ENCODE measurements around the gene EPB41L4A.
"Not testable (repeated sequence)": the region's sequence is repeated elsewhere in the genome, so short reads cannot be mapped to it uniquely, and the experiment has no call there.

The EPB41L4A gene

DNA sequence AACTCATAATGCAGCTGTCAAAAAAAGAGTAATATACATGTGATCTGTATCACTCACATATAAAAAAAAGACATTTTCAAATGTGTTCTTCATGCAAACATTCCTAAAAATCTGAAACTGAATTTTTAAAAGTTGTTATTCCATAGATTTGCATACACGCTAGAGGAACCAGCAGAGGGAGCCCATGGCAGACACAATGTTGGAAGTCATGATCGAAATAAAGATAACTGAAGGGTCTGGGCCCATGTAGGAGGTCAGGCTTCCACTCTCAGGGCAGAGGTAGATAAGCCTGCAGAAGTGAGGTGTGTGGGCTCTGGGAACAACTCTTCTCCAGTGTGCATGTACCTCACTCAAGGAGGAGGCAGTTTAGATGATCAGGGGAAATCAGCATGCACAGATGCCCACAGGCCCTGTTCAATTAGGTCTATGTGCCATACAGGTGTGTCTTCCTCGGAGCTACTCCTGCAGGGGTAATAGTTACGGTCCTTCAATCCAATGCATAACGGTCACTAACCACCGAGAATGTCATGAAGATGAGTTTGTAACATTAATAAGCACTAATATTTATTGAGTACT, 208.6 kb downstream of the EPB41L4A start:
- peak in 19 of 51 donors; percentile 2 to 50 (median 16) for DNase-seq

DNA sequence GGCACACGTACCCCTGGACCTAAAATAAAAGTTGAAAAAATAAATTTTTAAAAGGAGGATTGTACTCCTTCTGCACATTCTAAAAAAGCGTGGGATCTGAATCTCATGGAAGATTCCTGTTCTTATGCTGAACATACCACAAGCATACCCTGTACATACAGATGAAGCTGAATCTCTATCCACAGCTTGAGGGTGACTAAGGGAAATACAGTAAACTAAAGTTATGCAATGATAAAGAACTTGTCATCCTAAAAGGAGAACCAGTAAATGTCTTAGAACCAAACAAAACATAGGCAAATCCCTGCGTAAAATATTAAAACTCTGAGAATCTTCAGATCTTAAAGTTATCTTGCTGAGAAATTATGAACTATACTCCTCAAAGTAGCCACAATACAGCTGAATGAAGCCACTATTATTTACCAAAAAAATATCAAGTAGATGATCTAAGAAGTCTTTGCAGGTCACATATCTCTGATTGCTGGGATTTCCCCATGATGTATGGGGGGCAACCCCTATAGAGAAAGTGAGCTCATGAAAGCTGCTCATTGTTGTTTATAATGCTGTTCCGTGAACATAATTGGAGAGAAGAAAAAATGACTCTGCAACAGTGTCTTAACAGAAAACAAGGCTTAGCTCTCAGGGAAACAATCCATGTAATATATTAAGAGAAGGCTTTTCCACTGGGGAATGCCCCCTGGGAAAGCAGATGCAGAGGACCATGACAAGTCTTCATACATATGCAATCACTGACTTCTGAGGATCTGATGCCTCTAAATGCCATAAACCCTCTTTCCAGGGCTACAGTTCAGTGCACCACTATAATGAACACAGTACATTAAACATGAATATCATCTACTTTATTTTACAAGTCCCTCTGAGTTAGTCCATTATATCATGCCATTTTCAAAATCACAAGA, 210.1 kb downstream of the EPB41L4A start:
- no peak for DNase-seq

DNA sequence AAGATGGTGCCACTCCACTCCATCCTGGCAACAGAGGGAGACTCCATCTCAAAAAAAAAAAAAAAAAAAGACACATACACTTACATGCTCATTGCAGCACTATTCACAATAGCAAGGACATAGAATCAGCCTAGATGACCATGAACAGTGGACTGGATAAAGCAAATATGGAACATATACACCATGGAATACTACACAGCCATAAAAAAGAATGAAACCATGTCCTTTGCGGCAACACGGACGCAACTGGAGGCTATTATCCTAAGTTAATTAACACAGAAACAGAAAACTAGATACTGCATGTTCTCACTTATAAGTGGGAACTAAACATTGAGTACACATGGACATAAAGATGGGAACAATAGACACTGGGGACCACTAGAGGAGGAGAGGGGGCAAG, 210.9 kb downstream of the EPB41L4A start:
- DNase-seq: not testable (repeated sequence)

DNA sequence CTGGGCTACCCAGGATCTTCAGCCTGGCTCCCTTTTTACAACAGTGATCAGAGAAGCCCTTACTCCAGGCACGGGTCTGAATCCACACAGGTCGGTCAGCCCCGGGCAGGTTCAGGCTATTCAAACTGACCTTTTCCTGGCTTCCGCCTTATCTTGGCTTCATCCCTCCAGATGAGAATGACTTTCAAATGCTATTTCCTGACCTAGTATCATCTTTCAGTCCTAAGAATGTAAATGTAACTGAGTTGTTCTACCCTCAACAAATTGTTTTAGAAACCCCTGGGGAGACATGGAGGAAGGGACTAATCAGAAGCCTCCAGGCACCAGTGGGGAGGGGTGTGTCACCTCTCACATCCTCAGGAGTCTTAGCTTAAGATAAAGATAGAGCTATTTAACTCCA, 213.2 kb downstream of the EPB41L4A start:
- no peak for DNase-seq

DNA sequence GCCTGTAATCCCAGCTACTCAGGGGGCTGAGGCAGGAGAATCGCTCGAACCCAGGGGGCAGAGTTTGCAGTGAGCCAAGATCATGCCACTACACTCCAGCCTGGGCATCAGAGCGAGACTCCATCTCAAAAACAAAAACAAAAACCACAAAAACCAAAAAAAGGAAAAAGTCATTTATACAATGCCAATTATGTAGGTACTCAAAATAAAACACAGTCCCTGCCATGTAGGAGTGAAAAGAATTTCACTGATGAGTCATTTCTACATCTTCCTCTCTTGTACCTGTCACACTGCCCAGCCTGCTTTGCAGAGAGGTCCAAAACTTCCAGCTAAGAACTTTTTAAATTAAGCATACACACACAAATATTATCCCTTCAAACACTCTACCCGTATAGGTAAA, 215.8 kb downstream of the EPB41L4A start:
- DNase-seq: no peak

DNA sequence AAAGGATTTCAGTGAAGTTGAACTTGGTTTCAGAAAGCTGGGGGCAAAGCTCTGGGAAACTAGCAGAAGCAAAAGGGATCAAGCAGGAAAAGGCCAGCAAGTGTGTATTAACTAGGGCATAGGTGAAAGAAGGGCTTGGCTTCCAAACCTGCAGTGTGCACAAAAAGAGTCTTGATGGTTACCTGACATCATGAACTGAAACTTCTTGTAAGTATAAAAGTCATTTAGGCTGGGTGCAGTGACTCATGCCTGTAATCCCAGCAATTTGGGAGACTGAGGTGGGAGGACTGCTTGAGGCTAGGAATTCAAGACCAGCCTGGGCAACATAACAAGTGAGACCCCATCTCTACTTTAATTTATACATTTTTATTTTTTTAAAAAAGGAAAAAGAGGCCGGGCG, 216.4 kb downstream of the EPB41L4A start:
- no peak for DNase-seq

DNA sequence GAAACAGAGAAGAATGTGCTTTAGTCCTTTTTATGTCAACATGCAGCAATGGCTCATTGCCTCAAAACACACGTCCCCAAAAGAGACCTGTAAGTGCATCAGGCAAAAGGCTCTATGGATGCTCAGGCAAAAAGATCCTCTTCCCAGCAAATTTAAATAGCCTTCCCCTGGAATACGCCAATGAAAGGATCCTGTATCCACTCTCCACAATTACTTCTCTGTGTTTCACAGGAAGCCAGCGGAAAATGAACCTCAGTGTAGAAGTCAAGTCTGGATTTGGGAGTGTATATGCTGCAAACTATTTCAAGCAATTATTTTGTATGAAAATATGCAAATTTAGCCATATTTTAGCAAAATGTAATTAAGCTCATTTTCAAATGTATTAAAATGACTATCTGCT, 217.9 kb downstream of the EPB41L4A start:
- DNase-seq: no peak

DNA sequence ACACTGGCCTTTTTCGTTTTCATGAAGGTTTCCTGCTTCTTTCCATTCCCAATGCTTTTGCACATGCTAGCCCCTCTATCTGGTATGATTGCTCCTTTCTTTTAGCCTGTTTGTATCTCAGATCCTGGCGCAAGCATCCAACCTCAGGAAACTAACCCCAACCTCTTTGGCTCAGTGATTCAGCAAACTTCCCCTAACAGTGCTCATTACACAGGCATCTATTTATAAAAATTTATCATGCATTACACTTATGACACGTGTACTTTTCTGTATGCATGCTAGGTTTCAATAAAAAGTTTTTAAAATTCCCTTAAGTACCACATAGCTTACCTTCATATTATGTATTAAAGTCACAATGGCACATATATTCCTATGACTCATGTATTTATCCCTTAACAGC, 218.9 kb downstream of the EPB41L4A start:
- no peak for DNase-seq

DNA sequence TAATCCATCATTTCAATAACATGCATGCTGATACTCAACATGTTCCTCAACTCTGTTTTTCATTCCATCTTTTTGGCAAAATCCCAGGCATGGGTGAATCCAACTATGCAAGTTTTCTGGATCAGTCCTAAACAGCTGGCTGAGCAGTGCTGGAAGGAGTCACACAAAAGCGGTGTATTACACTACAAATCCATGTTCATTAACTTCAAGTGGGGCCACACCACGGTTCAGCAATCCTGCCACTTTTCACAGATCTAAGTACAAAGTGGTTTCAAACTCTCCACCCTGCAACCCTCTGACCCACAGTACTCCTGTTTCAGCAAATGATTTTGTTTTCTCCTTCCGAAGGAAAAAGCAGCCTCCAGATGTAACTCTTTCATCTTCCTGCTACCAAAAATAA, 222.5 kb downstream of the EPB41L4A start:
- DNase-seq: no peak

DNA sequence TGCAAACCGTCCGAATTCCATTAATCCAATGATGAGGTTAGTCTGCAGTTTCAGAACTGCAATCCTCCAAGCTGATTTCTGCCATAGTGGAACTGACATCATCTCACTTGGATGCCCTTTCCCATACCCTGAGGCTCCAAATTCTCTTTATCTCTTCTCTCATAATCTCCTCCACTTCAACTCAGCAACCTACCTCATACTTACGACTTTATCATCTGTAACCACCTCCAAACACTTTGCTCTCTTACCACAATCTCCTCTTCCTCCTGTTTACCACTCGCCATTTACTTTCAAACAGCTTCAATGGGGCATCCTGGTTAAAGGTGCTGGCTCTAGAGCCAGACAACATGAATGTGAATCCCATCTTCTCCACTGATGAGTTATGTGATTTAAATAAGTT, 223.2 kb downstream of the EPB41L4A start:
- no peak for DNase-seq

DNA sequence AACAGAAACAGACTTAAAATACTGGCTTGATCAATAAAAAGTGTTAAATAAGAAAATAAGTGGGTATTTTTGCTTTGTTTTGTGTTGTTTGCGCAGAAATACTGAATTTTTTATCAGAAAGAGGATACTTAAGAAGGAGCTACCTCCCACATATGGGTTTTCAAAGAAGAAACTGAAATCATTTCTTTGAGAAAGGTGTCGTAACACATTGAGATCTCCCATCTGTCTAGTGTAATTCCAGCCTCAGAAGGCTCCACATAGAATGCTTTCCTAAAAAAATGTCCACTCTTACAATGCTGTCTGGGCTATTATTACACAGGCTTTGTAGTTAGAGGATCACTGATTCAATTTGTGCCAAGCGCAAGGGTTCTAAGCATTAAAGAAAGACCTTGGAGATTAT, 226.2 kb downstream of the EPB41L4A start:
- DNase-seq: no peak

DNA sequence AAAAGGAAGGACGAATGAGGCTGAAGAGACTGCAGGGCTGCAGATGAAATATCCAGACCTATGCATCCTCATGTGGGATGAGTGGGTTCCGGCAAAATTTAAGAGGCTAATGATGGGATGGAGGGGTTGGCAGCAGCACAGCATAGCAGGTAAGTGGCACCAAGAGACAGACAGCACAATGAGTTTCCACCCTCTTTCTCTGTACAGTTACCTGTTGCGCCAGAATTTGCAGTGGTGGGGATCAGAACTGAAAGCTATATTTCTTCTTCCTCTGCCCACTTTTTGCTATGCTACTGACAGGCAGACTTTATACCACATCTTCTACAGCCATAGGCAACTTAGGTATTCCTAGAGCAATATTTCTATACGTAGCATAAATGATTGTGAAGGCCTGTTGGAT, 227.0 kb downstream of the EPB41L4A start:
- no peak for DNase-seq

DNA sequence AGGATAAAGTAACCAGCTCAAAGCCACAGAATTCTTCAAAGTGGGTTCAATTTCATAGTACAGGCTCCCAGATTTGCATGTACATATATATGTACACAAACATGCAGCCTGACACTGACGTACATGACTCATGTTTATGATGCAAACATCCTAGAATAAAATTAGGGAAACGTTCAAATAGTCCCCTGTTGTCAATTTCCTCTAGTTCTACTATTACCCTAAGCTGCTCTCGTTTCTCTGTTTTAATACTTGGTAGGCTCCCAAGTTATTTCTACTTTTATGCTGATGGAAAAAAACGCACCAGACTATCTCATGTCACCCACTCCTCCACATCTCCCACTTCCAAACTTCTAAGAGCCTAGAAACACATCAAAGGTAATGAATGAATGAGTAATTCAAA, 229.7 kb downstream of the EPB41L4A start:
- DNase-seq: no peak

DNA sequence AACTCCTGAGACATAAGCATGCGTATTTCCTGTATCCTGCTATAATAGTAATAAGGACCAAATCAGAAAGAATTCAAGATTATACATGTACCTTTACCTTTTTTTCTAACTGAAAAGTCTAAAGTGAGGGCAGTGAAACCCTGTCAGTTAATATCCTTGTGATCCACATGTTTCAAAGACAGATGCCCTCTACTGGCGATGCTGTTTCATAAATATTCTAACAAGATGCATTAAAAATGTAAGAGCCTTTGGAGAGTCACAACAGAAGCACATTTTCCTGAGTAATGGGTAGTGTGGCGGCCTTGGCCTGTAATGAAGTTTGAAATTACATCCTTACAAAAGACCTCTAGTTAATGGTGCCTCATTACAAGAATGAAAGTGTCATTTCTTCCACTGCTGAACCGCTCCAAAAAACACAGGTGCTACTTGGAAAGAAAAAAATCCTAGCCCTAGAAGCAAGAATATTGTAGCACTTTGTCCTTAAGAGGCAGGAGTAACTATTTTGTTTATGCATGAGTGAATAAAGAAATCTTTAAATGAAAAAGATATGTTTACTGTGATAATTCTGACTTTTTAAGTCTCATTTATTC, 232.6 kb downstream of the EPB41L4A start:
- DNase-seq: peak in 2 of 51 donors; percentile 1 to 6

DNA sequence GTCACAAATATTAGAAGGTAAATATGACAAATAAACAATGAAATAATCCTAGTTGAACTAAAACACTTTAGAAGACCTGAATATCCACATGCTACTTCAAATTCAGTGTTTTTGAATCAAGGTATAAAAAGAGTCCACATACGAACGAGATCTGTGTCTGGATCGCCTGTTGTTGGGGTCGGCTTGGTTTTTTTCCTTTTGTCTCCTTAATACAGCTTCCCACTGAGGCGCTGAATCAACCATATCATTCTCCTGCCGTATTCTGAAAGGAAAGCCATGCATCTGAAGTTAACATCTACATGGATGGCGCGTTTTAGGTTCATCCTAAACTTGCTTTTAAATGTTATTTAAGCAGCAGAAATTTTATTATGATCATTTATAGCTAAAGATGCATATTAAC, 235.2 kb downstream of the EPB41L4A start:
- DNase-seq: no peak

DNA sequence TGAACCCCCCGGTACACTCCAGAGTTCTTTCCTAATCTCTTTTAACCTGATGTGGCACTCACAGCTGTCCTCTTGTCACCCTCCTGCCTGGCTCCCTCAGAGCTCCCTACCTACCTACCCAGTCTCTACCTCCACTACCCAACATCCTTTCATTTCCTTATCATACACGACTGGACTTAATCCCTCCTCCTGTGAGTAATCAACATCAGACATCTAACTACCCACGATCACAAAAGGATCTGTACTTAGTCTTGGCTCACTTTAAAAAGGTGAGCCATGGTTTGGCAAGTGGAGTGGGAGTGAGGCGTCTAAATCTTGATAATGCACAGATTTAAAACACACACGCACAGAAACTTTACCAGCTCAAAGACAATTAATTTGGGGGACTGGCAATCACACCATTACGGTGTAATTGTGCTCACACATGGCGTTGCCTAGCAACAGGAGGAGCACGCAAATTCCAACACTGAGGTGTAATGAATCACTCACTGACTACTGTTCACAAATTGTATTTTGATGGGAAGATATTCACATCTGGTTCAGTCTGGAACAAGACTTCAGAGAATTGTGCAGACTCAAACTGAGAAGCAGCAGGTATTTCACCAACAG, 235.9 kb downstream of the EPB41L4A start:
- peak in 3 of 51 donors; percentile 9 to 54 (median 22) for DNase-seq

DNA sequence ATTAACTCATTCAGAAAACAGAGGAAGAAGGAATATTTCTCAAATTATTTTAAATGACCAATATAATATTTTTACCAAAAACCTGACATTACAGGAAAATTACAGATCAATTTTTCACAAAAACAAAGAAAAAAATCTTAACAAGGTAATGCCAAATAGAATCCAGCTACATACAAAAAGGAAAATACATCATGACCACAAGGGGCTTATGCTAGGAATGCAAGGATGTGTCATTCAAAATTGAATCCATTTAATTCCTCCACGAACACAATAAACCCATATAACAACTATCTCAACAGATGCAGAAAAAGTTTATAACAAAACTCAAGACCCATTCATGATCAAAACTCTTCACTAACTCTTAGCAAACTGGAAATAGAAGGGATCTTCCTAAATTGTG, 239.8 kb downstream of the EPB41L4A start:
- DNase-seq: no peak

DNA sequence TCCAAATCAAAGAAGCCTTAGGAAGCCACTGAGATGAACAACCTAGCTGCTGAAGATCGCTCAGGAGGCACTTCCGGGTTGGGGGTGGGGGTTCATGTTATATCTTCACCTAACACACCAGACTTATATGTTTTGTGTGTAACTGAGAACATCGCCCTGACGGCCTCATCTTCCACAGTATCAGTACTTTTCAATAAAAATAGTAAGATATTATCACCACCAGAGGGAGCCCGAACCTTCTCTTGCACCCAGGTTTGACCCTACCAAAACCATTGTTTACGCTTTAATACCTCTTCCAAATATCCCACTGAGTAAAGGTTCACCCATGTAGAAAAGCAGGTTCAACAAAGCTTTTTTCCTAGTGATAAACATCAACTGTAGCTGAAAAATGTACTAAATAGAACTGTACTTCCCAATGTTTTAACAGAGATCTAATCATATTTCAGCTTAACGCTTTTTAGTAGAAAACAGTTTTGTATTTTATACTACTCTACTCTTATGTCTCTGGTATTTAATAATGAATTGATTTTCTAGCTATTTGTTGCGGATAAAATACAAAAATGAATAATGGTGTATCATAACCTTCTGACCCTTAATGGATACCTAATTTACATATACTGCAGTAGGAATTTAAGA, 244.0 kb downstream of the EPB41L4A start:
- DNase-seq: peak in 8 of 51 donors; percentile 1 to 62 (median 13)

DNA sequence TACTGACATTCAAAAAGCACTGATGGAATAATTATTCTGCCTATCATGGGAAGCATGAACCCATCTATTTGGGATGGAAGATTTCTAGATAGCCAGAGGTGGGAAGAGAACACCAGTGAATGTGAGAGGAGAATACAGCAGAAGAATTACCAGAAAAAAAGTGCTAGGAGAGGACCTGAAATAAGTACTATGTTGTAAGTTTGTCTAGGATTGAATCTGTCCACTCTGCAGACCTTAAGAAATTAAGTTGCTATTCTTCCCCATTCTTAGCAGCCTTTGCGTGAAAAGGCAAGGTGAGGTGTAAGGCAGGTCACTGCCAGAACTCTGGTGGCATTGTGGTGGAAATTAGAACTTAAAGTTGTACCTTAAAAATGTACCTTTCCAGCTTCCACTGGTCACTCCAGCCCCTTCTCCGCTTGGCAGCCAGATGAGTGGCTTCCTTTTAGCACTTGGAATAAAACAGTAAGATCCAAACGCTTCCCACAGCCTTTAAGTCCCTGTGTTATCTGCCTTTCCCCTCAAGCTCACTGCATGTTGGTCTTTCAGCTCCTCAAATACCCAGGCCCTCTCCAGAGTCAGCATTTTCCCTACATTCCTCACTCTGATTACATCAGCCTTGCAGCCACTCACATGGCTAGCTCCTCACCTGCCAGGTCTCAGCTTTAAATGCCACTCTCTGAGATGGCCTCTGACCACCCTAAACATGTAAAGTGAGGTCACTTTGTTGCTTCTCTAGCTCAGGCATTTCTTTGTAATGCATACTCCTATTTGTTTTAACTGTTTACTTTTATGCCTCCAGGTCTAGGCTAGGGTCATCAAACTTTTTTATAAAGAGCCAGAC, 253.0 kb downstream of the EPB41L4A start:
- no peak for DNase-seq

DNA sequence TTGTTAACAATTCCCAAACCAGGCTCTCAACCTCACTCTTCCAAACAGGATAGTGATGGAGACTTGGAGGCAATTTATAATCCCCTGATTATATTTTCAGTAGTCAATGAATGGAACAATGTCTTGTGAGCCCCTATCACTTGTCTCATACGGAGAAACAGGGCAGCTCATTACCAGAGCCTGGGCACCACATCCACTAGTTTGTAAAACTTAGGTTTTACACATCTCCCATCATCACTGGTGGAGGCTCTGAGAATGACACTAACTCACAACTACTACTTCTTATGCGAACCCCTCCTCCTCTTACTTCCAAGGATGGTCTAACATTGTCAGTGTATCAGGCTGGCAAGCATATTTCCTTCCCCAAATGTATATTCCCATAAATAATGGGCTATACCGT, 253.7 kb downstream of the EPB41L4A start:
- no peak for DNase-seq

DNA sequence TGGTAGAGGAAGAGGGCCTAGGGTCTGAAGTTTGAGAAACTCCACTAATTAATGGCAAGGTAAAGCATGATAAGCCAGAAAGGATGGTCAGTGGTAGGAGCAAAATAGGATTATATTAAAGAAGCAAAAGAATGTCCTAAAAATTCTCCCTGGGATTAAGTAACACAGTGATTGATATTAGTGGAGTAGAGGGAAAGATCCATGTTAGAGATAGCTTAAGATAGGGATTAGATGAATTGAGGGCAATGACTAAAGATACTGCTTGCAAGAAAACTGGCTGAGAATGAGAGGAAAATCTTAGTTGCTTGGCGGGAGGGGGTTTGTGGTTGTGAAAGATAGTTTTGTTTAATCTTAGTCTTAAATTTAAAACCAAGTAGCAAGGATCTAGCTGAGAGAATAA, 255.6 kb downstream of the EPB41L4A start:
- no peak for DNase-seq

Measured in hypothalamus (tissue), 51 donors.